ENCODE measurements around the gene PCDHGC3. TPM values are rescaled to one million over a fixed set of nuclear protein-coding genes. Genes with fewer than 3 reads are reported as not detected.
A peak's percentile ranks its signal among the peaks of the same experiment; 100 is the strongest.
"Not testable (repeated sequence)": the region's sequence is repeated elsewhere in the genome, so short reads cannot be mapped to it uniquely, and the experiment has no call there.

Gene PCDHGC3
- total and polyA plus RNA-seq, 2 of the 4 experiments (the other 2 are of a cell fraction), result 21.1 to 72.1 TPM

GRCh38 chr5:141432308-141432707, 43.5 kb upstream of the PCDHGC3 start:
- H3K14ac ChIP-seq (replicated peaks; ENCODE audit: low read depth, low read length); H2AK5ac ChIP-seq (ENCODE audit: low read depth, low read length); DNase-seq; BruUV-seq (replicated peaks); POLR2A ChIA-PET (ENCODE audit: unreplicated experiment); H3K4ac ChIP-seq (ENCODE audit: low read depth, low read length); H3K18ac ChIP-seq (ENCODE audit: low read depth, low read length); ATAC-seq (ENCODE audit: low read depth); H3K4me2 ChIP-seq (ENCODE audit: low read depth, low read length); dilution Hi-C loops (cut with HindIII; ENCODE audit: low sequenced_read_pairs, unreplicated experiment); H3K56ac ChIP-seq (ENCODE audit: extremely low read depth, insufficient read depth, low read length); H3K4me3 ChIP-seq (ENCODE audit: insufficient read depth, low read depth, low read length); H2BK5ac ChIP-seq (ENCODE audit: low read depth, low read length, poor library complexity, severe bottlenecking); H2BK120ac ChIP-seq (ENCODE audit: low read depth, low read length); H3K27ac ChIP-seq (ENCODE audit: insufficient read depth, low read length); H3K9me1 ChIP-seq (ENCODE audit: insufficient read depth, low read length); H2BK20ac ChIP-seq (ENCODE audit: low read depth, low read length); H3K27me3 ChIP-seq (ENCODE audit: control insufficient read depth, insufficient read depth, low read length); H4K8ac ChIP-seq (ENCODE audit: low read depth in 2 of 2, low read length in 2 of 2); H4K5ac ChIP-seq (ENCODE audit: low read depth, low read length); H4K20me1 ChIP-seq (ENCODE audit: insufficient read depth, low read length); in situ Hi-C loops (cut with MboI; ENCODE audit: low sequenced_read_pairs); H3K9ac ChIP-seq (ENCODE audit: low read depth, low read length); H3K4me1 ChIP-seq (ENCODE audit: control insufficient read depth, insufficient read depth, low read length); H3K23ac ChIP-seq (ENCODE audit: low read depth, low read length); H4K91ac ChIP-seq (ENCODE audit: insufficient read depth, low read depth, low read length); H2BK15ac ChIP-seq (ENCODE audit: low read depth, low read length): not testable (repeated sequence)
- H3K9me3 ChIP-seq (ENCODE audit: control insufficient read depth, insufficient read depth, low read length), result peaks cover 31% of the 10 kb centered on the region; the same call in 1 of the 2 replicates
- WGBS, 2 experiments (ENCODE audit: extremely low coverage in 2 of 2, insufficient read length in 1 of 2), result 56% methylated on average over 15 of the region's 38 CpGs; no CpG with 5 or more reads in 1 of the 2 experiments
- peaks cover 17 to 20% of the 10 kb centered on the region in 2 experiments; a peak in 3 of 4 replicates for H3K79me1 ChIP-seq (ENCODE audit: low read depth in 1 of 2, low read length in 2 of 2)
- H2AK9ac ChIP-seq (replicated peaks; ENCODE audit: low read depth, low read length, poor library complexity), result peak overlapping the region; percentile 31
- intact Hi-C loops (cut with micrococcal nuclease), result loop anchor here (5.0 kb wide), 1 partner anchor 45 kb away; the partner anchor contains the start of gene PCDHGC3
- H3K36me3 ChIP-seq (ENCODE audit: control insufficient read depth, insufficient read depth, low read length), result peaks cover 15% of the 10 kb centered on the region; the same call in 1 of the 2 replicates
- CTCF ChIA-PET, result interaction anchor here (0.6 kb wide), 1 partner anchor 74 kb away, joined by 3 read pairs; no protein-coding TSS in a partner anchor
- peak overlapping the region; percentile 49 for H2AFZ ChIP-seq (replicated peaks; ENCODE audit: low read length, poor library complexity)

- H4K91ac ChIP-seq (ENCODE audit: insufficient read depth, low read depth, low read length); H3K4ac ChIP-seq (ENCODE audit: low read depth, low read length); DNase-seq; H2BK15ac ChIP-seq (ENCODE audit: low read depth, low read length); H2AFZ ChIP-seq (replicated peaks; ENCODE audit: low read length, poor library complexity); H2BK120ac ChIP-seq (ENCODE audit: low read depth, low read length); H2AK9ac ChIP-seq (replicated peaks; ENCODE audit: low read depth, low read length, poor library complexity); H3K9me1 ChIP-seq (ENCODE audit: insufficient read depth, low read length); H3K4me2 ChIP-seq (ENCODE audit: low read depth, low read length); in situ Hi-C loops (cut with MboI; ENCODE audit: low sequenced_read_pairs); H4K8ac ChIP-seq (ENCODE audit: low read depth in 2 of 2, low read length in 2 of 2); H3K14ac ChIP-seq (replicated peaks; ENCODE audit: low read depth, low read length); H2BK20ac ChIP-seq (ENCODE audit: low read depth, low read length); H3K4me1 ChIP-seq (ENCODE audit: control insufficient read depth, insufficient read depth, low read length); H4K20me1 ChIP-seq (ENCODE audit: insufficient read depth, low read length); H3K4me3 ChIP-seq (ENCODE audit: insufficient read depth, low read depth, low read length); H3K27me3 ChIP-seq (ENCODE audit: control insufficient read depth, insufficient read depth, low read length); H3K27ac ChIP-seq (ENCODE audit: insufficient read depth, low read length); H3K18ac ChIP-seq (ENCODE audit: low read depth, low read length); H2BK5ac ChIP-seq (ENCODE audit: low read depth, low read length, poor library complexity, severe bottlenecking); H2AK5ac ChIP-seq (ENCODE audit: low read depth, low read length); dilution Hi-C loops (cut with HindIII; ENCODE audit: low sequenced_read_pairs, unreplicated experiment); ATAC-seq (ENCODE audit: low read depth); H3K9ac ChIP-seq (ENCODE audit: low read depth, low read length); H3K56ac ChIP-seq (ENCODE audit: extremely low read depth, insufficient read depth, low read length); POLR2A ChIA-PET (ENCODE audit: unreplicated experiment); BruUV-seq (replicated peaks); H4K5ac ChIP-seq (ENCODE audit: low read depth, low read length); H3K23ac ChIP-seq (ENCODE audit: low read depth, low read length): not testable (repeated sequence)
- Histone ChIP-seq H3K79me1 (ENCODE audit: low read depth in 1 of 2, low read length in 2 of 2) (peaks cover 18% of the 10 kb centered on the region in 2 experiments; a peak in 3 of 4 replicates), H3K36me3 (ENCODE audit: control insufficient read depth, insufficient read depth, low read length) (peaks cover 11% of the 10 kb centered on the region; the same call in 1 of the 2 replicates), H3K9me3 (ENCODE audit: control insufficient read depth, insufficient read depth, low read length) (peaks cover 27% of the 10 kb centered on the region; the same call in 1 of the 2 replicates)
- 47% methylated on average over 8 of the region's 29 CpGs; no CpG with 5 or more reads in 1 of the 2 experiments for WGBS, 2 experiments (ENCODE audit: extremely low coverage in 2 of 2, insufficient read length in 1 of 2)
- intact Hi-C loops (cut with micrococcal nuclease), result loop anchor here (5.0 kb wide), 1 partner anchor 45 kb away; the partner anchor contains the start of gene PCDHGC3
- CTCF ChIA-PET, result interaction anchor here (0.6 kb wide), 1 partner anchor 73 kb away, joined by 3 read pairs; no protein-coding TSS in a partner anchor
Measured at GRCh38 chr5:141432726-141433125, 43.0 kb upstream of the PCDHGC3 start.

Measured in IMR-90 (cell line).